HEK293 (cell line): Measurements from ENCODE around the gene DAND5.
A peak's percentile ranks its signal among the peaks of the same experiment; 100 is the strongest.

Experiments
- CTCF ChIA-PET: fragments of 350-600 bp; formaldehyde crosslinking; extraction: SDS; loops from one replicate; lab custom pipeline; 2021; ENCODE audit warnings: antibody characterized with exemption; lab: Yijun Ruan, JAX
- POLR2A ChIA-PET: fragments of 300-600 bp; formaldehyde crosslinking; extraction: SDS; loops from one replicate; lab custom pipeline; 2020; ENCODE audit warnings: antibody characterized with exemption, inconsistent platforms; lab: Yijun Ruan, JAX
- H3K27ac ChIP-seq: fragments of 200-500 bp; sonication (Bioruptor generic); 2 replicates; pipeline ENCODE4 v1.5.1; 2014; ENCODE audit warnings: low read depth, low read length, control low read depth, inconsistent platforms; ENCODE audit errors: extremely low read depth
- H3K36me3 ChIP-seq, 2 experiments: fragments of 200-500 bp in 1 of 2; sonication (Bioruptor generic) in 1 of 2; 1 replicate in 1 of 2; 2 replicates in 1 of 2; pipeline ENCODE4 v1.5.1; 2014 to 2017; ENCODE audit warnings: inconsistent platforms in 2 of 2, low read length in 2 of 2; ENCODE audit not compliant: control insufficient read depth in 2 of 2, insufficient read depth in 1 of 2
- H3K4me1 ChIP-seq: fragments of 200-500 bp; sonication (Bioruptor generic); 2 replicates; pipeline ENCODE4 v1.5.1; 2014; ENCODE audit warnings: mild to moderate bottlenecking, low read length, inconsistent platforms; ENCODE audit not compliant: control insufficient read depth, insufficient read depth
- H3K4me3 ChIP-seq: 2 replicates; pipeline ENCODE4 v1.5.1; 2011; ENCODE audit warnings: low read depth, mild to moderate bottlenecking, control low read depth, low read length, moderate library complexity
- H3K9me3 ChIP-seq: fragments of 200-500 bp; sonication (Bioruptor generic); 2 replicates; pipeline ENCODE4 v1.5.1; 2014; ENCODE audit warnings: low read depth, low read length, inconsistent platforms; ENCODE audit not compliant: control insufficient read depth, insufficient read depth
- BCL11B ChIP-seq: fragments of 450-650 bp; formaldehyde crosslinking; IDR thresholded peaks from 2 replicates; pipeline ENCODE4 v1.5.1; 2016; ENCODE audit warnings: low read depth, missing biosample characterization, missing genetic modification characterization
- EGR2 ChIP-seq: fragments of 450-650 bp; formaldehyde crosslinking; IDR thresholded peaks from 2 replicates; pipeline ENCODE4 v1.5.1; 2016; ENCODE audit warnings: low read depth, missing biosample characterization, missing genetic modification characterization
- GLIS1 ChIP-seq: fragments of 450-650 bp; formaldehyde crosslinking; IDR thresholded peaks from 2 replicates; pipeline ENCODE4 v1.5.1; 2016; ENCODE audit warnings: missing biosample characterization, missing genetic modification characterization
- PATZ1 ChIP-seq: fragments of 450-650 bp; formaldehyde crosslinking; IDR thresholded peaks from 2 replicates; pipeline ENCODE4 v1.5.1; 2016; ENCODE audit warnings: missing biosample characterization, missing genetic modification characterization
- SALL2 ChIP-seq: fragments of 450-650 bp; formaldehyde crosslinking; IDR thresholded peaks from 2 replicates; pipeline ENCODE4 v1.5.0; 2017; ENCODE audit warnings: missing biosample characterization, mild to moderate bottlenecking, missing genetic modification characterization, borderline replicate concordance
- ZFP41 ChIP-seq: fragments of 450-650 bp; formaldehyde crosslinking; IDR thresholded peaks from 2 replicates; pipeline ENCODE4 v1.5.1; 2016; ENCODE audit warnings: missing biosample characterization, missing genetic modification characterization, borderline replicate concordance
- ZNF341 ChIP-seq: fragments of 450-650 bp; formaldehyde crosslinking; IDR thresholded peaks from 2 replicates; pipeline ENCODE4; 2016; ENCODE audit warnings: low read depth, missing biosample characterization, missing genetic modification characterization
- ZNF514 ChIP-seq: fragments of 450-650 bp; formaldehyde crosslinking; IDR thresholded peaks from 2 replicates; pipeline ENCODE4 v1.5.1; 2016; ENCODE audit warnings: missing biosample characterization, missing genetic modification characterization
- ZNF521 ChIP-seq: fragments of 450-650 bp; formaldehyde crosslinking; IDR thresholded peaks from 2 replicates; pipeline ENCODE4 v1.5.1; 2017; ENCODE audit warnings: missing biosample characterization, mild to moderate bottlenecking, missing genetic modification characterization
- ZNF610 ChIP-seq: fragments of 450-650 bp; formaldehyde crosslinking; IDR thresholded peaks from 2 replicates; pipeline ENCODE4 v1.5.1; 2016; ENCODE audit warnings: missing biosample characterization, missing genetic modification characterization, borderline replicate concordance
- ZNF704 ChIP-seq: fragments of 450-650 bp; formaldehyde crosslinking; IDR thresholded peaks from 2 replicates; pipeline ENCODE4 v1.5.1; 2016; ENCODE audit warnings: missing biosample characterization, missing genetic modification characterization
- ZNF776 ChIP-seq: fragments of 450-650 bp; formaldehyde crosslinking; IDR thresholded peaks from 2 replicates; pipeline ENCODE4 v1.5.0; 2017; ENCODE audit warnings: missing biosample characterization, missing genetic modification characterization, borderline replicate concordance
- ZSCAN16 ChIP-seq: fragments of 450-650 bp; formaldehyde crosslinking; IDR thresholded peaks from 2 replicates; pipeline ENCODE4 v1.5.1; 2016; ENCODE audit warnings: missing biosample characterization, missing genetic modification characterization
- ZXDB ChIP-seq: fragments of 450-650 bp; formaldehyde crosslinking; IDR thresholded peaks from 2 replicates; pipeline ENCODE4 v1.5.1; 2016; ENCODE audit warnings: missing biosample characterization, missing genetic modification characterization
- TF ChIP-seq, protein P1 (sequence below): fragments of 450-650 bp; formaldehyde crosslinking; IDR thresholded peaks from 2 replicates; pipeline ENCODE4 v1.5.1; 2016; ENCODE audit warnings: missing biosample characterization, missing genetic modification characterization
- TF ChIP-seq, protein P2 (sequence below): fragments of 450-650 bp; IDR thresholded peaks from 2 replicates; pipeline ENCODE4 v1.5.1; 2018; ENCODE audit warnings: missing biosample characterization, missing genetic modification characterization

DAND5 gene

GRCh38 chr19:12940897-12941296, 28.5 kb upstream of the DAND5 start (continued):
- TF ChIP-seq, protein P1, sequence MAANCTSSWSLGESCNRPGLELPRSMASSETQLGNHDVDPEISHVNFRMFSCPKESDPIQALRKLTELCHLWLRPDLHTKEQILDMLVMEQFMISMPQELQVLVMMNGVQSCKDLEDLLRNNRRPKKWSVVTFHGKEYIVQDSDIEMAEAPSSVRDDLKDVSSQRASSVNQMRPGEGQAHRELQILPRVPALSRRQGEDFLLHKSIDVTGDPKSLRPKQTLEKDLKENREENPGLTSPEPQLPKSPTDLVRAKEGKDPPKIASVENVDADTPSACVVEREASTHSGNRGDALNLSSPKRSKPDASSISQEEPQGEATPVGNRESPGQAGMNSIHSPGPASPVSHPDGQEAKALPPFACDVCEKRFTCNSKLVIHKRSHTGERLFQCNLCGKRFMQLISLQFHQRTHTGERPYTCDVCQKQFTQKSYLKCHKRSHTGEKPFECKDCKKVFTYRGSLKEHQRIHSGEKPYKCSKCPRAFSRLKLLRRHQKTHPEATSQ (tag by site-specific recombination), result no peak
- TF ChIP-seq ZFP41 (tag by site-specific recombination) (no peak), EGR2 (no peak)
- TF ChIP-seq, all 188 proteins: peak for 0

DNA sequence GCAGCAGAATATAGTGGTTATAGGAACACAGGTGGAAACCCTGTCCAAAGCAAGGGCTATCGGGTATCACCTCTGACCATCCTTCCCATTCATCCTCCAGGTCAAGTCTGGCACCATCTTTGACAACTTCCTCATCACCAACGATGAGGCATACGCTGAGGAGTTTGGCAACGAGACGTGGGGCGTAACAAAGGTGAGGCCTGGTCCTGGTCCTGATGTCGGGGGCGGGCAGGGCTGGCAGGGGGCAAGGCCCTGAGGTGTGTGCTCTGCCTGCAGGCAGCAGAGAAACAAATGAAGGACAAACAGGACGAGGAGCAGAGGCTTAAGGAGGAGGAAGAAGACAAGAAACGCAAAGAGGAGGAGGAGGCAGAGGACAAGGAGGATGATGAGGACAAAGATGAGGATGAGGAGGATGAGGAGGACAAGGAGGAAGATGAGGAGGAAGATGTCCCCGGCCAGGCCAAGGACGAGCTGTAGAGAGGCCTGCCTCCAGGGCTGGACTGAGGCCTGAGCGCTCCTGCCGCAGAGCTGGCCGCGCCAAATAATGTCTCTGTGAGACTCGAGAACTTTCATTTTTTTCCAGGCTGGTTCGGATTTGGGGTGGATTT, 25.8 kb upstream of the DAND5 start:
- TF ChIP-seq ZNF514 (tag by site-specific recombination) (no peak), ZNF610 (no peak), ZXDB (tag by site-specific recombination) (no peak), ZNF521 (no peak), ZSCAN16 (tag by site-specific recombination) (no peak), ZNF776 (tag by site-specific recombination) (no peak), SALL2 (tag by site-specific recombination) (no peak), BCL11B (no peak)
- TF ChIP-seq, protein P2, sequence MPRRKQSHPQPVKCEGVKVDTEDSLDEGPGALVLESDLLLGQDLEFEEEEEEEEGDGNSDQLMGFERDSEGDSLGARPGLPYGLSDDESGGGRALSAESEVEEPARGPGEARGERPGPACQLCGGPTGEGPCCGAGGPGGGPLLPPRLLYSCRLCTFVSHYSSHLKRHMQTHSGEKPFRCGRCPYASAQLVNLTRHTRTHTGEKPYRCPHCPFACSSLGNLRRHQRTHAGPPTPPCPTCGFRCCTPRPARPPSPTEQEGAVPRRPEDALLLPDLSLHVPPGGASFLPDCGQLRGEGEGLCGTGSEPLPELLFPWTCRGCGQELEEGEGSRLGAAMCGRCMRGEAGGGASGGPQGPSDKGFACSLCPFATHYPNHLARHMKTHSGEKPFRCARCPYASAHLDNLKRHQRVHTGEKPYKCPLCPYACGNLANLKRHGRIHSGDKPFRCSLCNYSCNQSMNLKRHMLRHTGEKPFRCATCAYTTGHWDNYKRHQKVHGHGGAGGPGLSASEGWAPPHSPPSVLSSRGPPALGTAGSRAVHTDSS (tag by site-specific recombination), result peak; percentile 100
- Histone ChIP-seq H3K4me3 (no peak overlapping the region), H3K27ac (no peak overlapping the region), H3K4me1 (peaks cover 5% of the 10 kb centered on the region), H3K36me3 (peaks cover 41 to 76% of the 10 kb centered on the region in 2 experiments), H3K9me3 (no peaks in the 10 kb centered on the region)
- ChIA-PET CTCF (interaction anchor here (0.9 kb wide), 1 partner anchor 11 kb away, joined by 3 read pairs; no protein-coding TSS in a partner anchor), POLR2A (interaction anchor here (0.6 to 1.8 kb wide), 4 partner anchors 10 to 264 kb away, joined by 3 to 7 read pairs (median 5); partner anchors contain the start of gene FARSA)

DNA sequence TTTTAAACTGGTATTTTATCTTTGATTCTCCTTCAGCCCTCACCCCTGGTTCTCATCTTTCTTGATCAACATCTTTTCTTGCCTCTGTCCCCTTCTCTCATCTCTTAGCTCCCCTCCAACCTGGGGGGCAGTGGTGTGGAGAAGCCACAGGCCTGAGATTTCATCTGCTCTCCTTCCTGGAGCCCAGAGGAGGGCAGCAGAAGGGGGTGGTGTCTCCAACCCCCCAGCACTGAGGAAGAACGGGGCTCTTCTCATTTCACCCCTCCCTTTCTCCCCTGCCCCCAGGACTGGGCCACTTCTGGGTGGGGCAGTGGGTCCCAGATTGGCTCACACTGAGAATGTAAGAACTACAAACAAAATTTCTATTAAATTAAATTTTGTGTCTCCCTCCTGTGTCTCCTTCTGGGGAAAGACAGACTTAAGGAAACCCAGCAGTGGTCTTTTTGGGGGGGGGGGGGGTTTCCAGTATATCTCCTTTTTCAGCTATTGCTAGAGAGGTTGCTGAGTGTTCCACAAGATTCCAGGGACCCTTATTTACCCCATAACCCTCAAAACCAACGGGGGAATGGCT, 25.2 kb upstream of the DAND5 start:
- peak; percentile 65 for TF ChIP-seq ZNF341 (tag by site-specific recombination)
- no peak for TF ChIP-seq ZNF704
- 0 out of 2 replicates have a peak, but pooled peaks have one; percentile 21 for TF ChIP-seq PATZ1 (tag by site-specific recombination)
- peak; percentile 73 for TF ChIP-seq GLIS1 (tag by site-specific recombination)
- Histone ChIP-seq H3K4me1 (peaks cover 5% of the 10 kb centered on the region), H3K4me3 (no peak overlapping the region), H3K9me3 (no peaks in the 10 kb centered on the region), H3K27ac (peak overlapping the region; percentile 50; the same call in 1 of the 2 replicates), H3K36me3 (peaks cover 41 to 79% of the 10 kb centered on the region in 2 experiments)
- ChIA-PET CTCF (interaction anchor here (0.7 to 0.9 kb wide), 2 partner anchors 12 to 225 kb away, joined by 3 read pairs; no protein-coding TSS in a partner anchor), POLR2A (interaction anchor here (1.0 to 1.8 kb wide), 2 partner anchors 11 kb away, joined by 6 to 7 read pairs; partner anchors contain the start of gene FARSA)
